ENCODE results near the gene SUPT20H. TPM values are rescaled to one million over a fixed set of nuclear protein-coding genes. Genes with fewer than 3 reads are reported as not detected.

SUPT20H gene
- polyA plus RNA-seq, 1 donor from 2014 or later: 89.2 TPM

- H3K9me3 ChIP-seq (ENCODE audit: low read length): no peaks in the 10 kb centered on the region
- no peaks in the 10 kb centered on the region for H3F3A ChIP-seq (ENCODE audit: insufficient read depth, low read length, poor library complexity, severe bottlenecking)
- no peaks in the 10 kb centered on the region for H4K20me1 ChIP-seq (ENCODE audit: insufficient read depth)
- no peak overlapping the region for H3K4me2 ChIP-seq (ENCODE audit: low read length)
- no peak overlapping the region for H3K9ac ChIP-seq (ENCODE audit: low read length)
- H2AFZ ChIP-seq (ENCODE audit: low read depth, low read length): no peak overlapping the region
- H3K79me2 ChIP-seq (replicated peaks; ENCODE audit: insufficient read depth, low read length): peaks cover 38% of the 10 kb centered on the region
- H3K27ac ChIP-seq (ENCODE audit: low read length): no peak overlapping the region
- H3K27me3 ChIP-seq (ENCODE audit: insufficient read depth, low read depth, low read length): no peaks in the 10 kb centered on the region
- H3K9me2 ChIP-seq (ENCODE audit: insufficient read depth, low read length): no peaks in the 10 kb centered on the region
- H3K4me3 ChIP-seq (ENCODE audit: low read length): no peak overlapping the region
- TF ChIP-seq CTCF (IDR thresholded peaks at IDR 0.05; ENCODE audit: poor library complexity, severe bottlenecking): no peak
- TF ChIP-seq EZH2 (IDR thresholded peaks at IDR 0.05; ENCODE audit: borderline replicate concordance, insufficient read depth, low read length, poor library complexity, severe bottlenecking): no peak
- no peak for TF ChIP-seq TAF1 (IDR thresholded peaks at IDR 0.05; ENCODE audit: low read depth)
- no peak for TF ChIP-seq EP300 (conservative IDR thresholded peaks at IDR 0.05; ENCODE audit: poor library complexity, severe bottlenecking)
- no peak for TF ChIP-seq SMC3 (conservative IDR thresholded peaks at IDR 0.05; ENCODE audit: poor library complexity)
- no peak for TF ChIP-seq RAD21 (conservative IDR thresholded peaks at IDR 0.05)
- no peak for TF ChIP-seq POLR2AphosphoS5 (IDR thresholded peaks at IDR 0.05)
- TF ChIP-seq REST (IDR thresholded peaks at IDR 0.05; ENCODE audit: borderline replicate concordance): no peak
- TF ChIP-seq MXI1 (conservative IDR thresholded peaks at IDR 0.05; ENCODE audit: poor library complexity, severe bottlenecking): no peak
- H3K36me3 ChIP-seq (ENCODE audit: insufficient read depth, low read length): no peaks in the 10 kb centered on the region
These were observed 9.7 kb downstream of the SUPT20H start for GRCh38 chr13:37049810-37050209.

- Histone ChIP-seq H3K9ac (ENCODE audit: low read length) (no peak overlapping the region), H3K36me3 (ENCODE audit: insufficient read depth, low read length) (no peaks in the 10 kb centered on the region), H4K20me1 (ENCODE audit: insufficient read depth) (no peaks in the 10 kb centered on the region), H3K27me3 (ENCODE audit: insufficient read depth, low read depth, low read length) (no peaks in the 10 kb centered on the region), H3K27ac (ENCODE audit: low read length) (no peak overlapping the region), H3K9me3 (ENCODE audit: low read length) (no peaks in the 10 kb centered on the region), H3K4me2 (ENCODE audit: low read length) (no peak overlapping the region), H3K4me3 (ENCODE audit: low read length) (no peak overlapping the region), H3K9me2 (ENCODE audit: insufficient read depth, low read length) (no peaks in the 10 kb centered on the region), H3K79me2 (replicated peaks; ENCODE audit: insufficient read depth, low read length) (peaks cover 38% of the 10 kb centered on the region), H2AFZ (ENCODE audit: low read depth, low read length) (no peak overlapping the region), H3F3A (ENCODE audit: insufficient read depth, low read length, poor library complexity, severe bottlenecking) (no peaks in the 10 kb centered on the region)
- TF ChIP-seq TAF1 (IDR thresholded peaks at IDR 0.05; ENCODE audit: low read depth): no peak
- TF ChIP-seq EP300 (conservative IDR thresholded peaks at IDR 0.05; ENCODE audit: poor library complexity, severe bottlenecking): no peak
- TF ChIP-seq RAD21 (conservative IDR thresholded peaks at IDR 0.05): no peak
- TF ChIP-seq MXI1 (conservative IDR thresholded peaks at IDR 0.05; ENCODE audit: poor library complexity, severe bottlenecking): no peak
- no peak for TF ChIP-seq CTCF (IDR thresholded peaks at IDR 0.05; ENCODE audit: poor library complexity, severe bottlenecking)
These were observed 11.6 kb downstream of the SUPT20H start for GRCh38 chr13:37047846-37048245.

Data from neural cell (in vitro differentiated cells).